WTC11 (cell line): ENCODE data around the gene CAPN12. TPM values are rescaled to one million over a fixed set of nuclear protein-coding genes. Genes with fewer than 3 reads are reported as not detected.

Source experiments
- ATAC-seq: fragments of 200-7000 bp; cut with Tn5 transposase; 2 replicates; pipeline ENCODE4 v1.10.0; 2021; ENCODE audit warnings: mild to moderate bottlenecking, moderate library complexity
- CTCF ChIA-PET: fragments of 300-600 bp; sonication (Branson Sonifier 250); formaldehyde crosslinking; loops from one replicate; lab custom pipeline; 2021; ENCODE audit warnings: antibody characterized with exemption; lab: Charles Lee
- POLR2A ChIA-PET: fragments of 350-600 bp; sonication (Branson Sonifier 250); formaldehyde crosslinking; loops from one replicate; lab custom pipeline; 2021; ENCODE audit warnings: antibody characterized with exemption; lab: Charles Lee
- DNase-seq: peaks from one replicate; pipeline ENCODE4 v3.0.0; 2021; ENCODE audit warnings: low spot score
- H3K27ac Mint-ChIP-seq: 2 replicates; pipeline ENCODE4 v1.8.0; 2021; ENCODE audit warnings: mixed read lengths
- H3K27me3 Mint-ChIP-seq: 2 replicates; pipeline ENCODE4 v1.8.0; 2021; ENCODE audit warnings: low read depth, mild to moderate bottlenecking, moderate library complexity, mixed read lengths
- H3K36me3 Mint-ChIP-seq: 2 replicates; pipeline ENCODE4 v1.8.0; 2021; ENCODE audit warnings: mixed read lengths
- H3K4me1 Mint-ChIP-seq: 2 replicates; pipeline ENCODE4 v1.8.0; 2022; ENCODE audit warnings: mixed read lengths
- H3K4me3 Mint-ChIP-seq: 2 replicates; pipeline ENCODE4 v1.8.0; 2021; ENCODE audit warnings: mild to moderate bottlenecking, moderate library complexity, mixed read lengths
- H3K9me3 Mint-ChIP-seq: 2 replicates; pipeline ENCODE4 v1.8.0; 2021; ENCODE audit warnings: mixed read lengths
- ELF4 ChIP-seq: sonication (generic); formaldehyde crosslinking; IDR thresholded peaks from 2 replicates; pipeline ENCODE4 v1.8.1; 2022; ENCODE audit warnings: low read depth, mild to moderate bottlenecking, moderate library complexity, missing genetic modification reagents
- ETV6 ChIP-seq: sonication (generic); formaldehyde crosslinking; IDR thresholded peaks from 2 replicates; pipeline ENCODE4 v1.8.1; 2022; ENCODE audit warnings: mild to moderate bottlenecking, missing genetic modification reagents
- HMGA2 ChIP-seq: fragments of 250-450 bp; sonication (Bioruptor Pico); IDR thresholded peaks from 2 replicates; pipeline ENCODE4 v1.4.0; 2021; ENCODE audit warnings: mild to moderate bottlenecking, moderate library complexity
- HMGXB4 ChIP-seq: sonication (generic); formaldehyde crosslinking; IDR thresholded peaks from 2 replicates; pipeline ENCODE4 v1.8.1; 2023; ENCODE audit warnings: mild to moderate bottlenecking, moderate library complexity, missing genetic modification reagents
- MXD4 ChIP-seq: fragments of 250-450 bp; sonication (Bioruptor Pico); IDR thresholded peaks from 2 replicates; pipeline ENCODE4 v1.8.0; 2021; ENCODE audit warnings: mild to moderate bottlenecking, moderate library complexity, borderline replicate concordance
- NR2C2 ChIP-seq: sonication (generic); formaldehyde crosslinking; IDR thresholded peaks from 2 replicates; pipeline ENCODE4 v1.8.0; 2022; ENCODE audit warnings: mild to moderate bottlenecking, missing genetic modification reagents
- PRRX2 ChIP-seq: fragments of 250-450 bp; sonication (Bioruptor Pico); IDR thresholded peaks from 2 replicates; pipeline ENCODE4 v1.8.0; 2021; ENCODE audit warnings: mild to moderate bottlenecking
- TCF7 ChIP-seq: sonication (generic); formaldehyde crosslinking; IDR thresholded peaks from 2 replicates; pipeline ENCODE4 v1.8.0; 2022; ENCODE audit warnings: mild to moderate bottlenecking, low read depth, missing genetic modification reagents, moderate library complexity
- TEAD1 ChIP-seq: sonication (generic); formaldehyde crosslinking; IDR thresholded peaks from 2 replicates; pipeline ENCODE4 v1.8.0; 2022; ENCODE audit warnings: mild to moderate bottlenecking, missing genetic modification reagents
- TEAD4 ChIP-seq: sonication (generic); formaldehyde crosslinking; IDR thresholded peaks from 2 replicates; pipeline ENCODE4 v1.8.0; 2022; ENCODE audit warnings: mild to moderate bottlenecking, missing genetic modification reagents
- USF1 ChIP-seq: sonication (generic); formaldehyde crosslinking; IDR thresholded peaks from 2 replicates; pipeline ENCODE4 v1.8.0; 2022; ENCODE audit warnings: mild to moderate bottlenecking, missing genetic modification reagents
- ZNF121 ChIP-seq: sonication (generic); formaldehyde crosslinking; IDR thresholded peaks from 2 replicates; pipeline ENCODE4 v1.8.0; 2023; ENCODE audit warnings: missing genetic modification reagents
- ZNF263 ChIP-seq: sonication (generic); formaldehyde crosslinking; IDR thresholded peaks from 2 replicates; pipeline ENCODE4 v1.8.1; 2022; ENCODE audit warnings: low read depth, mild to moderate bottlenecking, moderate library complexity, missing genetic modification reagents
- total RNA-seq: library from RNA; stranded (reverse); gene quantifications from 3 replicates; pipeline ENCODE4 v1.2.3, GENCODE V29; 2021
- TF ChIP-seq, protein P1 (sequence below): fragments of 250-450 bp; sonication (Bioruptor Pico); IDR thresholded peaks from 2 replicates; pipeline ENCODE4 v1.9.0; 2021; ENCODE audit warnings: mild to moderate bottlenecking
- TF ChIP-seq, protein P2 (sequence below): fragments of 250-450 bp; sonication (Bioruptor Pico); IDR thresholded peaks from 2 replicates; pipeline ENCODE4 v1.8.0; 2021; ENCODE audit warnings: mild to moderate bottlenecking

The CAPN12 gene
- total RNA-seq, 1 experiment from 2014 or later: 9.6 TPM

- peak; percentile 13 for ATAC-seq
- Mint-ChIP-seq H3K36me3 (peaks cover 29% of the 10 kb centered on the region), H3K27me3 (no peaks in the 10 kb centered on the region), H3K9me3 (peaks cover 9% of the 10 kb centered on the region), H3K27ac (peak overlapping the region; percentile 99), H3K4me3 (no peak overlapping the region), H3K4me1 (peaks cover 83% of the 10 kb centered on the region)
- ChIA-PET POLR2A (interaction anchor here (0.6 to 2.2 kb wide), 7 partner anchors 10 to 64 kb away, joined by 3 to 23 read pairs (median 4); partner anchors contain the start of genes ACTN4 and EIF3K), CTCF (interaction anchor here (0.6 to 2.4 kb wide), 8 partner anchors 8 to 280 kb away, joined by 3 to 9 read pairs (median 4); partner anchors contain the start of genes ACTN4 and FAM98C)
- no peak for TF ChIP-seq ELF4 (CRISPR knock-in tag)
- no peak for TF ChIP-seq MXD4 (CRISPR knock-in tag)
- no peak for TF ChIP-seq HMGXB4 (CRISPR knock-in tag)
- TF ChIP-seq USF1 (CRISPR knock-in tag): no peak
- no peak for TF ChIP-seq PRRX2 (CRISPR knock-in tag)
- no peak for TF ChIP-seq TEAD4 (CRISPR knock-in tag)
- TF ChIP-seq HMGA2: no peak
- no peak for TF ChIP-seq NR2C2 (CRISPR knock-in tag)
- no peak for TF ChIP-seq TCF7 (CRISPR knock-in tag)
- no peak for DNase-seq
Observed at GRCh38 chr19:38682872-38683392, 61.3 kb downstream of the CAPN12 start.

DNA sequence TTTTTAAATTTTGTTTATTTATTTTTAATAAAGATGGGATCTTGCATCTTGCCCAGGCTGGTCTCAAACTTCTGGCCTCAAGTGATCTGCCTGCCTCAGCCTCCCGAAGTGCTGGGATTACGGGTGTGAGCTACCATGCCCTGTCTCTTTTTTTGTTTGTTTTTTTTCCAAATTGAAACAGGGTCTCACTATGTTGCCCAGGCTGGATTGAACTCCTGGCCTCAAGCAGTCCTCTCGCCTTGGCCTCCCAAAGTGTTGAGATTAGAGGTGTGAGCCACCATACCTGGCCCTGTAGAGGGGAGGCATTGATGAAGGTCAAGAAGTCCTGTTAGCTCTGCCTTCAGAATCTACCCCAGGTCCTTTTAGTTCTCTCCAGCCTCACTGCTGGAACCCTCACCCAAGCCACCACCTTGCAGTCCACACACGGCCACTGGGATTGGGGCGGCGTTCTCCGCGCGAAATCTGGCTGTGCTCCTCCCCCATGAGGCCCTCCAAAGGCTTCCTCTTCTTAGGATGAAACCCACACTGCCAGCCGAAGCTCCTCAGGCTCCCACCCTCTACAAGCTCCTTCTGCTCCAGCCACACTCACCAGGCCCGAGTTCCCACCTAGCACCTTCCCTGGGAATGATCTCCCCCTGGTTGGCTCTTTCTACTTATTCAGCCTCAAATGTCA is 61.9 kb downstream of the CAPN12 start:
- peaks cover 23% of the 10 kb centered on the region for H3K36me3 Mint-ChIP-seq
- CTCF ChIA-PET: interaction anchor here (0.6 to 2.4 kb wide), 8 partner anchors 11 to 86 kb away, joined by 3 to 9 read pairs (median 6); partner anchors contain the start of gene ACTN4
- no peak overlapping the region for H3K4me3 Mint-ChIP-seq
- no peak for TF ChIP-seq ZNF263
- no peak for TF ChIP-seq TEAD1 (CRISPR knock-in tag)
- TF ChIP-seq, protein P1, sequence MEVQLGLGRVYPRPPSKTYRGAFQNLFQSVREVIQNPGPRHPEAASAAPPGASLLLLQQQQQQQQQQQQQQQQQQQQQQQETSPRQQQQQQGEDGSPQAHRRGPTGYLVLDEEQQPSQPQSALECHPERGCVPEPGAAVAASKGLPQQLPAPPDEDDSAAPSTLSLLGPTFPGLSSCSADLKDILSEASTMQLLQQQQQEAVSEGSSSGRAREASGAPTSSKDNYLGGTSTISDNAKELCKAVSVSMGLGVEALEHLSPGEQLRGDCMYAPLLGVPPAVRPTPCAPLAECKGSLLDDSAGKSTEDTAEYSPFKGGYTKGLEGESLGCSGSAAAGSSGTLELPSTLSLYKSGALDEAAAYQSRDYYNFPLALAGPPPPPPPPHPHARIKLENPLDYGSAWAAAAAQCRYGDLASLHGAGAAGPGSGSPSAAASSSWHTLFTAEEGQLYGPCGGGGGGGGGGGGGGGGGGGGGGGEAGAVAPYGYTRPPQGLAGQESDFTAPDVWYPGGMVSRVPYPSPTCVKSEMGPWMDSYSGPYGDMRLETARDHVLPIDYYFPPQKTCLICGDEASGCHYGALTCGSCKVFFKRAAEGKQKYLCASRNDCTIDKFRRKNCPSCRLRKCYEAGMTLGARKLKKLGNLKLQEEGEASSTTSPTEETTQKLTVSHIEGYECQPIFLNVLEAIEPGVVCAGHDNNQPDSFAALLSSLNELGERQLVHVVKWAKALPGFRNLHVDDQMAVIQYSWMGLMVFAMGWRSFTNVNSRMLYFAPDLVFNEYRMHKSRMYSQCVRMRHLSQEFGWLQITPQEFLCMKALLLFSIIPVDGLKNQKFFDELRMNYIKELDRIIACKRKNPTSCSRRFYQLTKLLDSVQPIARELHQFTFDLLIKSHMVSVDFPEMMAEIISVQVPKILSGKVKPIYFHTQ (CRISPR knock-in tag): no peak
- no peak for TF ChIP-seq ETV6 (CRISPR knock-in tag)
- TF ChIP-seq, protein P2, sequence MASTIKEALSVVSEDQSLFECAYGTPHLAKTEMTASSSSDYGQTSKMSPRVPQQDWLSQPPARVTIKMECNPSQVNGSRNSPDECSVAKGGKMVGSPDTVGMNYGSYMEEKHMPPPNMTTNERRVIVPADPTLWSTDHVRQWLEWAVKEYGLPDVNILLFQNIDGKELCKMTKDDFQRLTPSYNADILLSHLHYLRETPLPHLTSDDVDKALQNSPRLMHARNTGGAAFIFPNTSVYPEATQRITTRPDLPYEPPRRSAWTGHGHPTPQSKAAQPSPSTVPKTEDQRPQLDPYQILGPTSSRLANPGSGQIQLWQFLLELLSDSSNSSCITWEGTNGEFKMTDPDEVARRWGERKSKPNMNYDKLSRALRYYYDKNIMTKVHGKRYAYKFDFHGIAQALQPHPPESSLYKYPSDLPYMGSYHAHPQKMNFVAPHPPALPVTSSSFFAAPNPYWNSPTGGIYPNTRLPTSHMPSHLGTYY (CRISPR knock-in tag): no peak
- peak; percentile 97 for TF ChIP-seq ZNF121
- no peaks in the 10 kb centered on the region for H3K27me3 Mint-ChIP-seq
- peaks cover 9% of the 10 kb centered on the region for H3K9me3 Mint-ChIP-seq
- POLR2A ChIA-PET: interaction anchor here (0.8 to 2.2 kb wide), 3 partner anchors 13 to 34 kb away, joined by 3 to 23 read pairs (median 20); partner anchors contain the start of gene ACTN4
- H3K4me1 Mint-ChIP-seq: peaks cover 80% of the 10 kb centered on the region
- H3K27ac Mint-ChIP-seq: peak overlapping the region; percentile 99
- no peak for DNase-seq
- ATAC-seq: no peak

Other genes with a start within 250 kb of the CAPN12 start
- gene MAP4K1, start 126.5 kb downstream of the CAPN12 start, total RNA-seq: 14.0 to 25.0 TPM (median 24.5 TPM) in 3 replicates
- 389 to 416 TPM (median 410 TPM) in 3 replicates for gene EIF3K, start 125.3 kb downstream of the CAPN12 start, total RNA-seq
- 484 to 511 TPM (median 506 TPM) in 3 replicates for gene ACTN4, start 96.8 kb downstream of the CAPN12 start, total RNA-seq
- gene LGALS7, start 29.0 kb upstream of the CAPN12 start, total RNA-seq: 2.3 TPM in 1 of 3 replicates, not detected in the others
- gene LGALS7B, start 44.7 kb upstream of the CAPN12 start, total RNA-seq: 1.2 to 3.7 TPM (median 2.7 TPM) in 3 replicates
- gene LGALS4, start 68.5 kb upstream of the CAPN12 start, total RNA-seq: 1.1 to 1.5 TPM (median 1.4 TPM) in 3 replicates
- gene ECH1, start 87.3 kb upstream of the CAPN12 start, total RNA-seq: 139 to 162 TPM (median 161 TPM) in 3 replicates
- 680 to 779 TPM (median 683 TPM) in 3 replicates for gene HNRNPL, start 105.5 kb upstream of the CAPN12 start, total RNA-seq
- gene RINL, start 133.8 kb upstream of the CAPN12 start, total RNA-seq: 12.6 to 14.6 TPM (median 14.5 TPM) in 3 replicates
- 9.5 to 10.7 TPM (median 10.2 TPM) in 3 replicates for gene SIRT2, start 155.1 kb upstream of the CAPN12 start, total RNA-seq
- 29.6 to 39.8 TPM (median 30.6 TPM) in 3 replicates for gene NFKBIB, start 155.5 kb upstream of the CAPN12 start, total RNA-seq
- 0.77 to 1.1 TPM (median 0.98 TPM) in 3 replicates for gene CCER2, start 167.7 kb upstream of the CAPN12 start, total RNA-seq
- gene SARS2, start 186.3 kb upstream of the CAPN12 start, total RNA-seq: 66.4 to 74.7 TPM (median 69.6 TPM) in 3 replicates
- gene MRPS12, start 186.5 kb upstream of the CAPN12 start, total RNA-seq: 79.9 to 88.0 TPM (median 81.5 TPM) in 3 replicates
- 16.8 to 22.2 TPM (median 18.6 TPM) in 3 replicates for gene FBXO17, start 231.3 kb upstream of the CAPN12 start, total RNA-seq